HL-60 (cell line): Measurements from ENCODE around the gene MTMR3.

Experiments used
- DNase-seq, 2 experiments: peaks; one replicate each; pipeline ENCODE4 v3.0.0-alpha.2; 2010 to 2020; ENCODE audit warnings: low read depth in 1 of 2, low spot score in 1 of 2
- H3K27ac ChIP-seq: fragments of 250-450 bp; sonication (Bioruptor Pico); replicated peaks from 2 replicates; pipeline ENCODE4 v1.5.1; 2020; ENCODE audit warnings: mild to moderate bottlenecking, moderate library complexity
- H3K27me3 ChIP-seq: fragments of 250-450 bp; sonication (Bioruptor Pico); 2 replicates; pipeline ENCODE4 v1.5.1; 2021; ENCODE audit warnings: mild to moderate bottlenecking, moderate library complexity; ENCODE audit not compliant: insufficient read depth, poor library complexity, severe bottlenecking
- H3K4me3 ChIP-seq: replicated peaks from 2 replicates; pipeline ENCODE4 v1.5.1; 2011; ENCODE audit warnings: mild to moderate bottlenecking, control low read depth, low read length; ENCODE audit not compliant: insufficient read depth
- CTCF ChIP-seq: IDR thresholded peaks from one replicate; pipeline ENCODE4 v1.5.1; 2011; ENCODE audit warnings: low read length, control low read depth, inconsistent platforms; ENCODE audit not compliant: insufficient read depth
- GABPA ChIP-seq: IDR thresholded peaks from 2 replicates; pipeline ENCODE4 v1.6.1; 2012; ENCODE audit warnings: low read depth
- POLR2AphosphoS5 ChIP-seq: IDR thresholded peaks from 2 replicates; pipeline ENCODE4 v1.6.1; 2012; ENCODE audit warnings: low read depth
- REST ChIP-seq: IDR thresholded peaks from 2 replicates; pipeline ENCODE4 v1.6.1; 2012; ENCODE audit warnings: low read depth; ENCODE audit not compliant: insufficient replicate concordance
- SPI1 ChIP-seq: IDR thresholded peaks from 2 replicates; pipeline ENCODE4 v1.6.1; 2012; ENCODE audit warnings: low read depth, mild to moderate bottlenecking, borderline replicate concordance

The MTMR3 gene

GRCh38 chr22:29837741-29838598 is 45.0 kb upstream of the MTMR3 start, which contains the start of gene ASCC2:
ASCC2 (minus strand) TSS chr22:29838274; CDS start chr22:29832325, 5,949 bp downstream.
- H3K27ac ChIP-seq = peak within 1 kb of the TSS; percentile 66
- peak; percentile 42 for TF ChIP-seq REST
- TF ChIP-seq SPI1 = peak; percentile 71; the same call in 1 of the 2 replicates
- TF ChIP-seq GABPA = peak; percentile 75
- no peak for TF ChIP-seq CTCF
- peak; percentile 49; the same call in 1 of the 2 replicates for TF ChIP-seq POLR2AphosphoS5
- H3K4me3 ChIP-seq = peak within 1 kb of the TSS; percentile 70
- peak; percentile 96 to 100 for DNase-seq
- no peaks in the 10 kb centered on the region for H3K27me3 ChIP-seq

GRCh38 chr22:29838599-29838956 is 44.4 kb upstream of the MTMR3 start:
- Histone ChIP-seq H3K27ac (peak overlapping the region; percentile 66), H3K4me3 (peak overlapping the region; percentile 54), H3K27me3 (no peaks in the 10 kb centered on the region)
- TF ChIP-seq REST (no peak), POLR2AphosphoS5 (no peak), CTCF (no peak), SPI1 (no peak), GABPA (no peak)
- no peak for DNase-seq

- Histone ChIP-seq H3K4me3 (no peak overlapping the region), H3K27ac (peak overlapping the region; percentile 66)
These were observed 43.9 kb upstream of the MTMR3 start for GRCh38 chr22:29839039-29839438.

More at GRCh38 chr22:29839039-29839438, 43.9 kb upstream of the MTMR3 start:
- TF ChIP-seq REST = no peak
- no peak for DNase-seq
- H3K27me3 ChIP-seq = no peaks in the 10 kb centered on the region
